Breast epithelium (tissue), 3 donors: ENCODE measurements around the gene MAPKAP1.

Experiments
- CTCF ChIP-seq, 3 donors: fragments of 450-650 bp; IDR thresholded peaks; one replicate each; pipeline ENCODE4 v1.5.1; 2016 to 2017; ENCODE audit warnings: antibody characterized with exemption in 3 of 3, mild to moderate bottlenecking in 3 of 3, moderate library complexity in 3 of 3
- POLR2AphosphoS5 ChIP-seq, 3 donors: sonication (generic); formaldehyde crosslinking; IDR thresholded peaks; one replicate each; pipeline ENCODE4 v1.6.1; 2017; ENCODE audit warnings: antibody characterized with exemption in 3 of 3

GRCh38 chr9:125410522-125410894 is 296.5 kb downstream of the MAPKAP1 start:
- no peak for TF ChIP-seq CTCF (IDR thresholded peaks at IDR 0.05)
- TF ChIP-seq POLR2AphosphoS5 (IDR thresholded peaks at IDR 0.05) = no peak
